IMR-90 (cell line): ENCODE measurements around the gene TAF3. TPM values are rescaled to one million over a fixed set of nuclear protein-coding genes. Genes with fewer than 3 reads are reported as not detected.

Experiments used
- ATAC-seq: fragments of 200-7000 bp; cut with Tn5 transposase; 2 replicates; pipeline ENCODE4 v1.9.1; 2020; ENCODE audit warnings: low read depth, mild to moderate bottlenecking, moderate library complexity
- BruUV-seq: library from RNA; stranded (reverse); fragments of 400-500 nt; replicated peaks from 2 replicates; lab custom pipeline; 2021; lab: Mats Ljungman, UMichigan
- CTCF ChIA-PET: fragments of 300-600 bp; formaldehyde crosslinking; extraction: SDS; loops from one replicate; lab custom pipeline; 2021; ENCODE audit warnings: antibody characterized with exemption; lab: Yijun Ruan, JAX
- POLR2A ChIA-PET: fragments of 300-600 bp; sonication (Branson Sonifier 250); formaldehyde crosslinking; loops from one replicate; lab custom pipeline; 2022; ENCODE audit warnings: antibody characterized with exemption; ENCODE audit not compliant: unreplicated experiment; lab: Charles Lee
- DNase-seq: peaks from one replicate; pipeline ENCODE4 v3.0.0; 2013
- H2AFZ ChIP-seq: replicated peaks from 2 replicates; pipeline ENCODE3; 2013; ENCODE audit warnings: low read length, mild to moderate bottlenecking; ENCODE audit not compliant: poor library complexity
- H2AK5ac ChIP-seq: 2 replicates; pipeline ENCODE4 v1.6.1; 2013; ENCODE audit warnings: low read depth, low read length, inconsistent platforms
- H2AK9ac ChIP-seq: replicated peaks from 2 replicates; pipeline ENCODE3; 2013; ENCODE audit warnings: mild to moderate bottlenecking, low read depth, low read length, moderate library complexity; ENCODE audit not compliant: poor library complexity
- H2BK120ac ChIP-seq: 2 replicates; pipeline ENCODE4 v1.6.1; 2013; ENCODE audit warnings: low read depth, low read length, inconsistent platforms
- H2BK15ac ChIP-seq: 3 replicates; pipeline ENCODE4 v1.6.1; 2013; ENCODE audit warnings: low read depth, low read length, inconsistent platforms
- H2BK20ac ChIP-seq: 2 replicates; pipeline ENCODE4 v1.6.1; 2013; ENCODE audit warnings: low read depth, mild to moderate bottlenecking, inconsistent platforms, low read length, moderate library complexity
- H2BK5ac ChIP-seq: 2 replicates; pipeline ENCODE4 v1.6.1; 2013; ENCODE audit warnings: mild to moderate bottlenecking, low read depth, low read length, inconsistent platforms; ENCODE audit not compliant: poor library complexity, severe bottlenecking
- H3K14ac ChIP-seq: replicated peaks from 2 replicates; pipeline ENCODE4 v1.6.1; 2013; ENCODE audit warnings: low read depth, low read length, inconsistent platforms
- H3K18ac ChIP-seq: 2 replicates; pipeline ENCODE4 v1.6.1; 2013; ENCODE audit warnings: low read depth, low read length, control low read depth
- H3K23ac ChIP-seq: 2 replicates; pipeline ENCODE4 v1.6.1; 2013; ENCODE audit warnings: low read depth, low read length, inconsistent platforms
- H3K27ac ChIP-seq: 2 replicates; pipeline ENCODE4 v1.5.1; 2013; ENCODE audit warnings: mild to moderate bottlenecking, control low read depth, low read length; ENCODE audit not compliant: insufficient read depth
- H3K27me3 ChIP-seq: 2 replicates; pipeline ENCODE4 v1.6.1; 2013; ENCODE audit warnings: low read length; ENCODE audit not compliant: control insufficient read depth, insufficient read depth
- H3K36me3 ChIP-seq: 2 replicates; pipeline ENCODE4 v1.6.1; 2013; ENCODE audit warnings: low read length, mixed read lengths; ENCODE audit not compliant: control insufficient read depth, insufficient read depth
- H3K4ac ChIP-seq: 2 replicates; pipeline ENCODE4 v1.6.1; 2013; ENCODE audit warnings: low read depth, low read length, inconsistent platforms
- H3K4me1 ChIP-seq: 2 replicates; pipeline ENCODE4 v1.6.1; 2013; ENCODE audit warnings: low read length, mixed read lengths; ENCODE audit not compliant: control insufficient read depth, insufficient read depth
- H3K4me2 ChIP-seq: 2 replicates; pipeline ENCODE4 v1.6.1; 2013; ENCODE audit warnings: low read depth, mild to moderate bottlenecking, control low read depth, low read length, moderate library complexity
- H3K4me3 ChIP-seq: 2 replicates; pipeline ENCODE4 v1.5.1; 2013; ENCODE audit warnings: low read depth, mild to moderate bottlenecking, control low read depth, low read length, moderate library complexity; ENCODE audit not compliant: insufficient read depth
- H3K56ac ChIP-seq: 2 replicates; pipeline ENCODE4 v1.6.1; 2013; ENCODE audit warnings: low read length, inconsistent platforms; ENCODE audit not compliant: insufficient read depth; ENCODE audit errors: extremely low read depth
- H3K79me1 ChIP-seq, 2 experiments: 2 replicates each; pipeline ENCODE4 v1.6.1; 2013; ENCODE audit warnings: low read length in 2 of 2, inconsistent platforms in 1 of 2, low read depth in 1 of 2
- H3K9ac ChIP-seq: 2 replicates; pipeline ENCODE4 v1.6.1; 2013; ENCODE audit warnings: low read depth, low read length, control low read depth
- H3K9me1 ChIP-seq: 2 replicates; pipeline ENCODE4 v1.6.1; 2013; ENCODE audit warnings: low read length, inconsistent platforms; ENCODE audit not compliant: insufficient read depth
- H3K9me3 ChIP-seq: 2 replicates; pipeline ENCODE4 v1.6.1; 2013; ENCODE audit warnings: low read length; ENCODE audit not compliant: control insufficient read depth, insufficient read depth
- H4K20me1 ChIP-seq: 2 replicates; pipeline ENCODE4 v1.6.1; 2013; ENCODE audit warnings: low read length, inconsistent platforms; ENCODE audit not compliant: insufficient read depth
- H4K5ac ChIP-seq: 2 replicates; pipeline ENCODE4 v1.6.1; 2013; ENCODE audit warnings: mild to moderate bottlenecking, low read depth, low read length, control low read depth
- H4K8ac ChIP-seq, 2 experiments: 2 replicates each; pipeline ENCODE4 v1.6.1; 2013; ENCODE audit warnings: low read depth in 2 of 2, low read length in 2 of 2, control low read depth in 1 of 2, inconsistent platforms in 1 of 2
- H4K91ac ChIP-seq: 2 replicates; pipeline ENCODE4 v1.6.1; 2013; ENCODE audit warnings: low read depth, low read length, inconsistent platforms; ENCODE audit not compliant: insufficient read depth
- CEBPB ChIP-seq: IDR thresholded peaks from 2 replicates; pipeline ENCODE4 v1.6.1; 2012; ENCODE audit warnings: low read depth, low read length, improper control_type of control experiment
- MAFK ChIP-seq: IDR thresholded peaks from 2 replicates; pipeline ENCODE4 v1.6.1; 2012; ENCODE audit warnings: low read depth, low read length, improper control_type of control experiment
- WGBS, 2 experiments: methylation state at CpG; one replicate each; pipeline versions ENCODE4 v1.1.5 to v1.1.7; 2013; ENCODE audit warnings: missing lambda C conversion rate in 2 of 2; ENCODE audit not compliant: insufficient read length in 1 of 2; ENCODE audit errors: extremely low coverage in 2 of 2; 5-methylcytosine and 5-hydroxymethylcytosine counted together
- dilution Hi-C: fragments of 300-500 bp; cut with HindIII; formaldehyde crosslinking; loops from one replicate; pipeline ENCODE4 v1.14.3; 2018; ENCODE audit warnings: low sequenced_read_pairs; ENCODE audit not compliant: unreplicated experiment
- in situ Hi-C: fragments of 300-500 bp; cut with MboI; formaldehyde crosslinking; loops from 3 replicates; pipeline ENCODE4 v1.14.3; 2019; ENCODE audit warnings: low sequenced_read_pairs, inconsistent platforms, mixed read lengths
- intact Hi-C: fragments of 100-400 bp; cut with micrococcal nuclease; formaldehyde crosslinking; loops from 2 replicates; pipeline ENCODE4 v1.10.0; 2022
- polyA plus RNA-seq, 3 experiments: library from polyadenylated mRNA; depleted of rRNA; stranded (reverse); fragments of >200 nt; gene quantifications; 2 replicates each; pipeline ENCODE4 v1.2.3, GENCODE V29; 2012; ENCODE audit warnings: low replicate concordance in 1 of 3
- total RNA-seq: library from RNA; depleted of rRNA; stranded (reverse); fragments of >200 nt; gene quantifications from 2 replicates; pipeline ENCODE4 v1.2.3, GENCODE V29; 2012
- TF ChIP-seq, protein P1 (sequence below): fragments of 150-350 bp; IDR thresholded peaks from 2 replicates; pipeline ENCODE4 v1.6.1; 2016; ENCODE audit warnings: low read depth, mild to moderate bottlenecking, low read length, moderate library complexity, borderline replicate concordance

Gene TAF3
- total and polyA plus RNA-seq, 2 of the 4 experiments (the other 2 are of a cell fraction) = 1.4 to 2.3 TPM

DNA sequence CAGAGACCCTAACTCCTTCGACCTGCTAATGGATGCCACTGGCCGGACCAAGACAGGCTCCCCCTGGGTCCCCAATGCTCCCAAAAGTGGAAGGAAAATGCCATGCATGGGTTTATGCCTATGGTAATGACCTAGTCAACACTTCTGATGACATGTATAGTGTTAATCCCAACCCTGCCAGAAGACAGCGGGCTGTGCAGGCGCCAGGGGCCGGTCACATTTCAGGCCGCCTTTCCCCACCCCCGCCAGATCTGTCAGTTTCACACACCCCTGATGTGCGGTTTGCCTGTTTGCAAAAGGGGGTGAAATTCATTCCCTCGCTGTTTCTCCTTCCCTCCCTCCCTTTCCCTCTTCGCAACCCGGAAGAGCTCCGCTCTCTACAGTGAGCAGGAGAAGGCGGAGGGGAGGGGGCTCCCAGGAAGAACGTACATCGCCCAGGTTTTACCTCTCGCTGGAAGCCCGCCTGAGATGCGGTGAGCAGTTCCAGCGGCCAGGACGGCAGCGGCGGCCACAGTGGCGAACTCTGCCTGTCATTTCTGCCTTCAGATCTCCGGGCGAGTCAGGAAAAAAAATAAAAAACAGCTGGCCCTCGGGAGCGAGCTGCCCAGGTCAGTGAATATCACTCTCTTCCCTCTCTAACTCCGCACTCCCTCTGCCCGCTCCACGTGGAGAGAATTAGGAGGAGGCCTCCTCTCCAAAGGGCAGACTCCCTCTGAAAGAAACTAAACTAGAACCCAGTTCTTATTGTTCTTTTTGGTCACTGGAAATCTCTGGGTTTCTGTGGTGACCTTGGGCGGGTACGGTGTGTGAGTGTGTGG lies 226.8 kb downstream of the TAF3 start (continued):
- TF ChIP-seq, protein P1, sequence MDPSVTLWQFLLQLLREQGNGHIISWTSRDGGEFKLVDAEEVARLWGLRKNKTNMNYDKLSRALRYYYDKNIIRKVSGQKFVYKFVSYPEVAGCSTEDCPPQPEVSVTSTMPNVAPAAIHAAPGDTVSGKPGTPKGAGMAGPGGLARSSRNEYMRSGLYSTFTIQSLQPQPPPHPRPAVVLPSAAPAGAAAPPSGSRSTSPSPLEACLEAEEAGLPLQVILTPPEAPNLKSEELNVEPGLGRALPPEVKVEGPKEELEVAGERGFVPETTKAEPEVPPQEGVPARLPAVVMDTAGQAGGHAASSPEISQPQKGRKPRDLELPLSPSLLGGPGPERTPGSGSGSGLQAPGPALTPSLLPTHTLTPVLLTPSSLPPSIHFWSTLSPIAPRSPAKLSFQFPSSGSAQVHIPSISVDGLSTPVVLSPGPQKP = no peak

DNA sequence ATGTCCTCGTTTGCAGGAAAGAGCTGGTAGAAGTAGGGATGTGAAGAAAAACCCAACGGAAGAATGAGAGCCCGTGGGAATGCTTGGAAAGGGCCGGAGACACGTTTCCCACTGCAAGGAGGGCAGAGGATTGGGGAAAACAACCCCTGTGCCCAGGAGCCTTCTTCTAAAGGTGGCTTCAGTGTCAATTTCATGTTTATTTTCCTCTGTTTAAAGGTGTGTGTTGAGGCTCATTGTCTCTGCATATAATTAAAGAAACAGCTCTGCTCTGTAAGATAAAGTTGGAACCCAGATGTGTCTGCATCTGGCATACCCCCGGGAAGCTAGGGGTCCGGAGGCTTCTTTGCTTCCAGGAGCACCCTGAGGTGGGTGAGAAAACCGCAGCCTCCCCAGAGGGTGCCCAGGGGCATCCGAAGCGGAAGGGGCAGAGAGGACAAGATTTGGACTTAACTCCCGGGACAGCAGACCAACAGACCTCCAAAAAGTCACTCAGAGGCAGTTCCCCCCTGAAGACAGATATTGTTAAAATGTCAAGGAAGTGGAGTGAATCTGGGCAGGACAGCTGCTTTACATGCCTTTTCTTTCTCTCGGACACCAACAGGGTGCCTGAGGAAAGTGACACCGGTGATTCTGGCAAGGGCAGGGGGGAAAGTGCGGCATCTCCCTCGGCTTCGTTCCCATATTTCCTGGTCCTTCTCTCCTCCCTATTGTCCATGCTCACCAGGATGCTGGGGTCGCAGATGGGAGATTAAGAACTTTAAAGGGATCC lies 227.6 kb downstream of the TAF3 start:
- DNase-seq (no peak), ATAC-seq (no peak)
- dilution Hi-C loops = no loop called here
- TF ChIP-seq MAFK = no peak
- no peak for TF ChIP-seq CEBPB
- Histone ChIP-seq H3K56ac (no peak overlapping the region), H4K91ac (no peak overlapping the region), H3K4ac (no peak overlapping the region), H2BK5ac (no peak overlapping the region), H4K8ac (no peak overlapping the region), H3K4me1 (peaks cover 1% of the 10 kb centered on the region; the same call in 1 of the 2 replicates), H3K4me3 (no peak overlapping the region), H2AK5ac (no peak overlapping the region), H3K79me1 (no peaks in the 10 kb centered on the region), H3K18ac (no peak overlapping the region), H3K23ac (peak overlapping the region; percentile 28; the same call in 1 of the 2 replicates), H4K5ac (no peak overlapping the region), H3K14ac (no peak overlapping the region), H3K27ac (no peak overlapping the region), H3K4me2 (no peak overlapping the region), H3K9ac (no peak overlapping the region), H3K9me1 (no peaks in the 10 kb centered on the region), H4K20me1 (no peaks in the 10 kb centered on the region), H2AFZ (no peak overlapping the region), H2AK9ac (no peak overlapping the region), H2BK15ac (no peak overlapping the region), H3K36me3 (no peaks in the 10 kb centered on the region), H2BK20ac (no peak overlapping the region), H2BK120ac (no peak overlapping the region), H3K27me3 (peaks cover 98% of the 10 kb centered on the region), H3K9me3 (peaks cover 11% of the 10 kb centered on the region; the same call in 1 of the 2 replicates)
- POLR2A ChIA-PET = no interaction called here
- BruUV-seq = no TSS peak
- WGBS, 2 experiments = 0% methylated on average over 1 of the region's 17 CpGs; no CpG with 5 or more reads in 1 of the 2 experiments
- intact Hi-C loops = no loop called here
- in situ Hi-C loops = no loop called here
- CTCF ChIA-PET = interaction anchor here (0.6 kb wide), 1 partner anchor 13 kb away, joined by 4 read pairs; no protein-coding TSS in a partner anchor
